CD4-positive, alpha-beta T cell (primary cell): ENCODE measurements around the gene LMX1B. TPM values are rescaled to one million over a fixed set of nuclear protein-coding genes. Genes with fewer than 3 reads are reported as not detected.

Experiments
- ATAC-seq: fragments of 200-7000 bp; cut with Tn5 transposase; one replicate; pipeline ENCODE4 v1.10.0; 2022; ENCODE audit warnings: mild to moderate bottlenecking; ENCODE audit not compliant: poor library complexity
- CTCF ChIA-PET: fragments of 350-600 bp; sonication (Branson Sonifier 250); formaldehyde crosslinking; loops from one replicate; lab custom pipeline; 2021; ENCODE audit warnings: antibody characterized with exemption, inconsistent platforms; lab: Charles Lee
- POLR2A ChIA-PET: fragments of 350-600 bp; sonication (Branson Sonifier 250); formaldehyde crosslinking; loops from one replicate; lab custom pipeline; 2021; ENCODE audit warnings: antibody characterized with exemption, inconsistent platforms; lab: Charles Lee
- DNase-seq, 14 experiments: peaks; one replicate each; pipeline ENCODE4 v3.0.0-alpha.2; 2013 to 2020; ENCODE audit warnings: mixed read lengths in 2 of 14
- H3K27ac ChIP-seq, 2 donors: one replicate each; pipeline versions ENCODE4 v1.5.1 to v1.7.0; 2013; ENCODE audit warnings: low read length in 2 of 2, low read depth in 1 of 2, mild to moderate bottlenecking in 1 of 2
- H3K27me3 ChIP-seq, 2 experiments: 1 replicate in 1 of 2; 2 replicates in 1 of 2; pipeline versions ENCODE4 v1.6.1 to v1.7.0; 2013; ENCODE audit warnings: low read length in 2 of 2, control low read depth in 1 of 2, mild to moderate bottlenecking in 1 of 2, moderate library complexity in 1 of 2; ENCODE audit not compliant: insufficient read depth in 2 of 2, control insufficient read depth in 1 of 2
- H3K36me3 ChIP-seq: one replicate; pipeline ENCODE4 v1.6.1; 2013; ENCODE audit warnings: low read length, control low read depth; ENCODE audit not compliant: insufficient read depth
- H3K4me1 ChIP-seq: one replicate; pipeline ENCODE4 v1.6.1; 2013; ENCODE audit warnings: low read length, control low read depth; ENCODE audit not compliant: insufficient read depth
- H3K4me3 ChIP-seq: one replicate; pipeline ENCODE4 v1.5.1; 2013; ENCODE audit warnings: mild to moderate bottlenecking, low read length, moderate library complexity
- H3K9me3 ChIP-seq, 2 experiments: 1 replicate in 1 of 2; 2 replicates in 1 of 2; pipeline versions ENCODE4 v1.6.1 to v1.7.0; 2013; ENCODE audit warnings: low read length in 2 of 2, mild to moderate bottlenecking in 2 of 2, control low read depth in 1 of 2, moderate library complexity in 1 of 2; ENCODE audit not compliant: control insufficient read depth in 1 of 2, insufficient read depth in 1 of 2
- H3K27ac Mint-ChIP-seq: one replicate; pipeline ENCODE4 v1.8.0; 2020; ENCODE audit warnings: mixed read lengths
- H3K27me3 Mint-ChIP-seq: one replicate; pipeline ENCODE4 v1.8.0; 2021; ENCODE audit warnings: mixed read lengths
- H3K36me3 Mint-ChIP-seq: one replicate; pipeline ENCODE4 v1.8.0; 2021; ENCODE audit warnings: low read depth, mixed read lengths
- H3K4me1 Mint-ChIP-seq: one replicate; pipeline ENCODE4 v1.8.0; 2021; ENCODE audit warnings: low read depth, mixed read lengths
- H3K4me3 Mint-ChIP-seq: one replicate; pipeline ENCODE4 v1.8.0; 2020; ENCODE audit warnings: mild to moderate bottlenecking, mixed read lengths
- H3K9me3 Mint-ChIP-seq: one replicate; pipeline ENCODE4 v1.8.0; 2020; ENCODE audit warnings: mixed read lengths
- intact Hi-C, 2 experiments: fragments of 100-400 bp; cut with DNase I in 1 of 2; cut with micrococcal nuclease in 1 of 2; formaldehyde crosslinking; loops; one replicate each; pipeline versions ENCODE4 v1.15.1 to v1.9.0; 2023 to 2025; cut with DNase I, micrococcal nuclease
- total RNA-seq, 174 experiments: library from RNA in 2 of 174; stranded (reverse) in 2 of 174; gene quantifications; one replicate each; pipeline ENCODE4 v1.2.3 and lab custom pipeline; 2021 to 2026
- TF ChIP-seq, protein P1 (sequence below): fragments of 200-600 bp; IDR thresholded peaks from one replicate; pipeline ENCODE4 v1.8.0; 2022; ENCODE audit warnings: antibody characterized with exemption, mild to moderate bottlenecking

LMX1B gene
- total RNA-seq, 2 experiments from 2014 or later = not detected

DNA sequence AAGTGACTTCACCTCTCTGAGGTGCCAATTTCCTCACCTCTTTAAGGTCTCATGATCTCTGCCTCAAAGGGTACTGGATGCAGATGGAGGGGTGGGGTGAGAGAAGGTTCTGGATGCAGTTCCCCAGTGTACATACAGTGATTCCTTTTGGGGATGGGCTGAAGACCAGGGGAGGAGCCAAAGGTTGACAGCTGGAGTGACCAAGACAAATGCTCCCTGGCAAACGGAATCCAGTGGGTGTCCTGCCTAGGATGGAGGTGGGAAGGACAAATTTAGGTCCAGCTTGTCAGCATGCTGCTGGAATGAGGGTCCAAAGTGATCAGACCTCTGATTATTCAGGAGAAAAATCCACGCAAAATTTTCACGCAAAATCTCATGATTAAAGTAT lies 7.3 kb upstream of the LMX1B start:
- Mint-ChIP-seq H3K27me3 (peaks cover 66% of the 10 kb centered on the region), H3K4me3 (no peak overlapping the region), H3K36me3 (no peaks in the 10 kb centered on the region), H3K27ac (no peak overlapping the region), H3K4me1 (peaks cover 5% of the 10 kb centered on the region), H3K9me3 (no peaks in the 10 kb centered on the region)
- ChIA-PET POLR2A (no interaction called here), CTCF (no interaction called here)
- TF ChIP-seq, protein P1, sequence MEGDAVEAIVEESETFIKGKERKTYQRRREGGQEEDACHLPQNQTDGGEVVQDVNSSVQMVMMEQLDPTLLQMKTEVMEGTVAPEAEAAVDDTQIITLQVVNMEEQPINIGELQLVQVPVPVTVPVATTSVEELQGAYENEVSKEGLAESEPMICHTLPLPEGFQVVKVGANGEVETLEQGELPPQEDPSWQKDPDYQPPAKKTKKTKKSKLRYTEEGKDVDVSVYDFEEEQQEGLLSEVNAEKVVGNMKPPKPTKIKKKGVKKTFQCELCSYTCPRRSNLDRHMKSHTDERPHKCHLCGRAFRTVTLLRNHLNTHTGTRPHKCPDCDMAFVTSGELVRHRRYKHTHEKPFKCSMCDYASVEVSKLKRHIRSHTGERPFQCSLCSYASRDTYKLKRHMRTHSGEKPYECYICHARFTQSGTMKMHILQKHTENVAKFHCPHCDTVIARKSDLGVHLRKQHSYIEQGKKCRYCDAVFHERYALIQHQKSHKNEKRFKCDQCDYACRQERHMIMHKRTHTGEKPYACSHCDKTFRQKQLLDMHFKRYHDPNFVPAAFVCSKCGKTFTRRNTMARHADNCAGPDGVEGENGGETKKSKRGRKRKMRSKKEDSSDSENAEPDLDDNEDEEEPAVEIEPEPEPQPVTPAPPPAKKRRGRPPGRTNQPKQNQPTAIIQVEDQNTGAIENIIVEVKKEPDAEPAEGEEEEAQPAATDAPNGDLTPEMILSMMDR = no peak
- peaks cover 51 to 55% of the 10 kb centered on the region in 2 experiments for H3K27me3 ChIP-seq
- H3K4me1 ChIP-seq = peaks cover 4% of the 10 kb centered on the region
- ATAC-seq (no peak), DNase-seq (no peak)
- no peaks in the 10 kb centered on the region for H3K36me3 ChIP-seq
- intact Hi-C loops = no loop called here
- no peak overlapping the region for H3K27ac ChIP-seq
- no peaks in the 10 kb centered on the region for H3K9me3 ChIP-seq
- H3K4me3 ChIP-seq = no peak overlapping the region

DNA sequence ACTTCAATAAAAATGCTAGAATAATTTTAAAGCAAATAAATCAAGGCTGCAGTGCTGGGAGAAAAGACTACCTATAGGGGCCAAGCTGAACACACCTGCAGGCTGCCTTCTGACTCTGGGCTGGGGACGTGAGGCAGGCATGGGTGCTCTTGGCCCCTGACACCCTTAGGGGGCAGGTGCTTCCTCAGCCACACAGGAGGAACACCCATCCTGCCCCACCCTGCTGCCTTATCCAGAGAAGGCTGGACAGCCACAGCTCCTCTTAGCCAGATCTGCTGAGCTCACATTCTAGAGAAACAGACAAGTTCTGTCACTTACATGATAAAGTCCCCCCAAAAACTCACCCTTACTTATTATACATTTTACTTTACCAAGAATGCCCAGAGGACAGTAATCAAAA lies 6.6 kb upstream of the LMX1B start:
- H3K4me3 ChIP-seq = no peak overlapping the region
- no peaks in the 10 kb centered on the region for H3K9me3 ChIP-seq
- H3K27ac ChIP-seq = no peak overlapping the region
- Mint-ChIP-seq H3K9me3 (no peaks in the 10 kb centered on the region), H3K4me3 (no peak overlapping the region), H3K27me3 (peaks cover 68% of the 10 kb centered on the region), H3K4me1 (peaks cover 9% of the 10 kb centered on the region), H3K27ac (no peak overlapping the region), H3K36me3 (no peaks in the 10 kb centered on the region)
- TF ChIP-seq, protein P1 = no peak
- intact Hi-C loops = no loop called here
- no peaks in the 10 kb centered on the region for H3K36me3 ChIP-seq
- H3K4me1 ChIP-seq = peaks cover 10% of the 10 kb centered on the region
- no peak for DNase-seq
- ChIA-PET CTCF (no interaction called here), POLR2A (no interaction called here)
- no peak for ATAC-seq
- H3K27me3 ChIP-seq = peaks cover 54 to 60% of the 10 kb centered on the region in 2 experiments

DNA sequence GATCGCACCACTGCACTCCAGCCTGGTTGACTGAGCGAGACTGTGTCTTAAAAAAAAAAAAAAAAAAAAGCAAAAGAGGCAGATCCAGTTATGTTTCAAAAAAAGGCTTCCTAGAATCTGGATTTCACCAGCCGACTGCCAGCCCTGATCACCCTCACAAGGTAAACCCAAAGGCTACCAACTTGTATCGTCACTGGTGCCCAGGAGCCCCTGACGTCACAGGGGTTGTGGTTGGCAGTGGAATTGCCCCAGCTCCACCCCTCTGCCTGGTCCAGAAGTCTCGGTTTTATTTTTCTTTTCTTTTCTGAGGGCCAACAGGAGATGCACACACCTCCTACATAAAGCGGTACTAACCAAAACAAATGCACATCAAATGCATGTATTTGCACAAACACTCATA lies 6.0 kb upstream of the LMX1B start:
- Histone ChIP-seq H3K27me3 (peaks cover 57 to 64% of the 10 kb centered on the region in 2 experiments), H3K4me3 (no peak overlapping the region), H3K4me1 (peaks cover 15% of the 10 kb centered on the region), H3K36me3 (no peaks in the 10 kb centered on the region), H3K27ac (no peak overlapping the region), H3K9me3 (peaks cover 0 to 1% of the 10 kb centered on the region in 2 experiments)
- ChIA-PET CTCF (no interaction called here), POLR2A (no interaction called here)
- intact Hi-C loops = no loop called here
- TF ChIP-seq, protein P1 = no peak
- Mint-ChIP-seq H3K4me3 (no peak overlapping the region), H3K9me3 (no peaks in the 10 kb centered on the region), H3K27me3 (peaks cover 71% of the 10 kb centered on the region), H3K36me3 (no peaks in the 10 kb centered on the region), H3K27ac (no peak overlapping the region), H3K4me1 (peaks cover 11% of the 10 kb centered on the region)
- ATAC-seq = no peak
- peak in 1 of 14 experiments; percentile 52 for DNase-seq
